ENCODE results near the gene PGAM1.

DNA sequence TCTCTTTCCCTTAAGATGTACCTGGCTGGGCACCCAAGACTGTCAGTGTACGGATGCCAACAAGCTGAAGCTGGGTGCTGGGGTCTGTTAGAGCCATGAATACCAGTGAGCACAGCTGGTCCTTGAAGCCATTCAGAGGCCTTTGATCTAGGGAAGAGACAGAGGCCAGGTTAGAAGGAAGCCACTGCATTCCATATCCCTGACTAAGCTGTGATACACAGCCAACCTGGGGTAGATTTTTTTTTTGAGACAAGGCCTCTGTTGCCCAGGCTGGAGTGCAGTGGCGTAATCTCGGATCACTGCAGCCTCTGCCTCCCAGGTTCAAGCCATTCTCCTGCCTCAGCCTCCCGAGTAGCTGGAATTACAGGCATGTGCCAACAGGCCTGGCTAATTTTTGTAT is 40.8 kb downstream of the PGAM1 start:
- TF ChIP-seq CTCF (IDR thresholded peaks at IDR 0.05; ENCODE audit: poor library complexity, severe bottlenecking) (no peak), POLR2AphosphoS5 (IDR thresholded peaks at IDR 0.05) (no peak), EZH2 (IDR thresholded peaks at IDR 0.05; ENCODE audit: borderline replicate concordance, insufficient read depth, low read length, poor library complexity, severe bottlenecking) (no peak), TAF1 (IDR thresholded peaks at IDR 0.05; ENCODE audit: low read depth) (no peak), MXI1 (conservative IDR thresholded peaks at IDR 0.05; ENCODE audit: poor library complexity, severe bottlenecking) (no peak), RAD21 (conservative IDR thresholded peaks at IDR 0.05) (no peak), REST (IDR thresholded peaks at IDR 0.05; ENCODE audit: borderline replicate concordance) (no peak), EP300 (conservative IDR thresholded peaks at IDR 0.05; ENCODE audit: poor library complexity, severe bottlenecking) (no peak)

Measured in neural cell (in vitro differentiated cells).